Measurements from ENCODE around the gene WDR27. TPM values are rescaled to one million over a fixed set of nuclear protein-coding genes. Genes with fewer than 3 reads are reported as not detected.

Gene WDR27
- total RNA-seq, 4 donors from 2014 or later: 12.4 to 38.7 (median 27.6) TPM

- H3K9me3 ChIP-seq: no peaks in the 10 kb centered on the region
- 57 to 69% methylated on average over 14 of the region's 14 CpGs for WGBS, 2 donors
- intact Hi-C loops (cut with DNase I): no loop called here
- H3K4me3 ChIP-seq: peak overlapping the region; percentile 18 to 61 (median 40)
- H3K27ac ChIP-seq: peak overlapping the region; percentile 71 to 89 (median 82)
- no peak for DNase-seq
- TF ChIP-seq CTCF (IDR thresholded peaks at IDR 0.05) (no peak), POLR2A (IDR thresholded peaks at IDR 0.05) (no peak)
- peaks cover 0 to 23% (median 6%) of the 10 kb centered on the region in 3 donors for H3K4me1 ChIP-seq
- H3K36me3 ChIP-seq: no peaks in the 10 kb centered on the region
- H3K27me3 ChIP-seq: no peaks in the 10 kb centered on the region
Measured at GRCh38 chr6:169451065-169451838, 250.6 kb downstream of the WDR27 start.

- peak overlapping the region in 3 of 4 donors; percentile 77 to 89 (median 88) for H3K27ac ChIP-seq
- no peak for TF ChIP-seq CTCF (IDR thresholded peaks at IDR 0.05)
- peaks cover 0 to 35% (median 6%) of the 10 kb centered on the region in 3 donors for H3K4me1 ChIP-seq
- no peaks in the 10 kb centered on the region for H3K27me3 ChIP-seq
- intact Hi-C loops (cut with DNase I): no loop called here
- H3K9me3 ChIP-seq: no peaks in the 10 kb centered on the region
- no peaks in the 10 kb centered on the region for H3K36me3 ChIP-seq
- WGBS, 2 donors: 90% methylated on average over 11 of the region's 12 CpGs
- no peak for DNase-seq
- H3K4me3 ChIP-seq: no peak overlapping the region
Measured at GRCh38 chr6:169450097-169450496, 251.7 kb downstream of the WDR27 start.

- WGBS, 2 donors: 26 to 56% methylated on average over 4 to 6 of the region's 6 CpGs
- Histone ChIP-seq H3K27ac (no peak overlapping the region), H3K4me1 (peaks cover 0 to 35% (median 6%) of the 10 kb centered on the region in 3 donors), H3K27me3 (no peaks in the 10 kb centered on the region), H3K9me3 (no peaks in the 10 kb centered on the region), H3K36me3 (no peaks in the 10 kb centered on the region), H3K4me3 (no peak overlapping the region)
- no peak for DNase-seq
- TF ChIP-seq POLR2A (IDR thresholded peaks at IDR 0.05) (no peak), CTCF (IDR thresholded peaks at IDR 0.05) (no peak)
- intact Hi-C loops (cut with DNase I): no loop called here
Measured at GRCh38 chr6:169449221-169449620, 252.6 kb downstream of the WDR27 start.

- TF ChIP-seq CTCF (IDR thresholded peaks at IDR 0.05) (no peak), POLR2A (IDR thresholded peaks at IDR 0.05) (no peak)
- Histone ChIP-seq H3K4me1 (peaks cover 0 to 18% (median 0%) of the 10 kb centered on the region in 3 donors), H3K9me3 (no peaks in the 10 kb centered on the region), H3K4me3 (peak overlapping the region in 3 of 4 donors; percentile 3 to 31 (median 10)), H3K27ac (peak overlapping the region in 1 of 4 donors; percentile 37), H3K36me3 (no peaks in the 10 kb centered on the region), H3K27me3 (no peaks in the 10 kb centered on the region)
- intact Hi-C loops (cut with DNase I): no loop called here
- DNase-seq: no peak
- WGBS, 2 donors: 64 to 70% methylated on average over 12 to 22 of the region's 27 CpGs
Measured at GRCh38 chr6:169445661-169446581, 255.9 kb downstream of the WDR27 start.

GRCh38 chr6:169445227-169445626, 256.6 kb downstream of the WDR27 start:
- Histone ChIP-seq H3K4me3 (no peak overlapping the region), H3K27ac (no peak overlapping the region), H3K4me1 (peaks cover 0 to 12% (median 0%) of the 10 kb centered on the region in 3 donors), H3K36me3 (no peaks in the 10 kb centered on the region), H3K9me3 (no peaks in the 10 kb centered on the region), H3K27me3 (no peaks in the 10 kb centered on the region)
- intact Hi-C loops (cut with DNase I): no loop called here
- 68 to 79% methylated on average over 7 of the region's 7 CpGs for WGBS, 2 donors
- TF ChIP-seq CTCF (IDR thresholded peaks at IDR 0.05): peak in 1 of 6 experiments; percentile 9
- TF ChIP-seq POLR2A (IDR thresholded peaks at IDR 0.05): no peak
- DNase-seq: no peak

All from esophagus squamous epithelium (tissue), 5 donors.